Testis (tissue), 3 donors: ENCODE results near the gene TEX54. TPM values are rescaled to one million over a fixed set of nuclear protein-coding genes. Genes with fewer than 3 reads are reported as not detected.

Source experiments
- DNase-seq: peaks from one replicate; pipeline ENCODE4 v3.0.0-alpha.2; 2019
- H3K27ac ChIP-seq, 2 donors: fragments of 200-600 bp; sonication (generic); one replicate each; pipeline ENCODE4 v1.5.1; 2019
- H3K27me3 ChIP-seq: fragments of 200-600 bp; sonication (generic); one replicate; pipeline ENCODE4 v1.5.1; 2019
- H3K36me3 ChIP-seq: fragments of 200-600 bp; sonication (generic); one replicate; pipeline ENCODE4 v1.5.1; 2017; ENCODE audit warnings: low read depth; ENCODE audit errors: missing control alignments
- H3K4me1 ChIP-seq: fragments of 200-600 bp; sonication (generic); one replicate; pipeline ENCODE4 v1.5.1; 2019
- H3K4me3 ChIP-seq, 2 donors: fragments of 200-600 bp; sonication (generic); one replicate each; pipeline ENCODE4 v1.5.1; 2017 to 2019
- H3K9me3 ChIP-seq: fragments of 200-600 bp; sonication (generic); one replicate; pipeline ENCODE4 v1.5.1; 2017
- CTCF ChIP-seq, 3 experiments: fragments of 450-650 bp in 2 of 3; fragments of 200-600 bp in 1 of 3; sonication (generic) in 1 of 3; IDR thresholded peaks; one replicate each; pipeline ENCODE4 v1.5.1; 2016 to 2019; ENCODE audit warnings: antibody characterized with exemption in 3 of 3, mild to moderate bottlenecking in 2 of 3, moderate library complexity in 1 of 3
- POLR2A ChIP-seq: fragments of 450-650 bp; IDR thresholded peaks from one replicate; pipeline ENCODE4 v1.6.1; 2017; ENCODE audit warnings: antibody characterized with exemption, mild to moderate bottlenecking, moderate library complexity
- WGBS, 2 donors: methylation state at CpG; one replicate each; pipeline ENCODE4 v1.1.5; 2018; 5-methylcytosine and 5-hydroxymethylcytosine counted together
- intact Hi-C: fragments of 100-400 bp; cut with DNase I; formaldehyde crosslinking; loops from one replicate; pipeline ENCODE4 v1.15.1; 2023; ENCODE audit warnings: low total_unique reads
- polyA plus RNA-seq: library from polyadenylated mRNA; stranded (reverse); fragments of 350-450 nt; fragmentation: Illumina TruSeq; extraction: RNeasy Lipid Tissue Mini Kit (QIAGEN cat#74804); gene quantifications from one replicate; pipeline ENCODE4 v1.2.3, GENCODE V29; 2014; ENCODE audit warnings: low read depth, low replicate concordance; ENCODE audit not compliant: insufficient read depth
- total RNA-seq, 2 donors: library from RNA; depleted of rRNA; stranded (reverse); fragments of >200 nt; gene quantifications; one replicate each; pipeline ENCODE4 v1.2.3, GENCODE V29; 2016

Gene TEX54
- total and polyA plus RNA-seq, 3 donors from 2014 or later, result 18.4 to 40.7 (median 38.1) TPM

- H3K4me1 ChIP-seq, result peaks cover 23% of the 10 kb centered on the region
- H3K4me3 ChIP-seq, result peak overlapping the region; percentile 94 to 100
- intact Hi-C loops, result no loop called here
- WGBS, 2 donors, result 1% methylated on average over 13 to 16 of the region's 16 CpGs
- no peaks in the 10 kb centered on the region for H3K36me3 ChIP-seq
- no peak for TF ChIP-seq POLR2A
- no peak for TF ChIP-seq CTCF (IDR thresholded peaks at IDR 0.05)
- no peaks in the 10 kb centered on the region for H3K27me3 ChIP-seq
- H3K9me3 ChIP-seq, result no peaks in the 10 kb centered on the region
- DNase-seq, result peak; percentile 72
- H3K27ac ChIP-seq, result peak overlapping the region; percentile 95 to 97
Observed at GRCh38 chr11:62880231-62880802, 47.7 kb upstream of the TEX54 start.

- intact Hi-C loops, result no loop called here
- no peaks in the 10 kb centered on the region for H3K9me3 ChIP-seq
- TF ChIP-seq CTCF (IDR thresholded peaks at IDR 0.05) (no peak), POLR2A (no peak)
- H3K27ac ChIP-seq, result peak overlapping the region; percentile 95 to 97
- 39 to 42% methylated on average over 7 of the region's 7 CpGs for WGBS, 2 donors
- H3K4me3 ChIP-seq, result no peak overlapping the region
- H3K4me1 ChIP-seq, result peaks cover 23% of the 10 kb centered on the region
- no peaks in the 10 kb centered on the region for H3K36me3 ChIP-seq
- DNase-seq, result peak; percentile 53
- no peaks in the 10 kb centered on the region for H3K27me3 ChIP-seq
Observed at GRCh38 chr11:62879235-62879978, 46.8 kb upstream of the TEX54 start.

- 93 to 94% methylated on average over 6 of the region's 6 CpGs for WGBS, 2 donors
- Histone ChIP-seq H3K27ac (no peak overlapping the region), H3K36me3 (no peaks in the 10 kb centered on the region), H3K4me3 (no peak overlapping the region), H3K9me3 (no peaks in the 10 kb centered on the region), H3K27me3 (no peaks in the 10 kb centered on the region), H3K4me1 (peaks cover 11% of the 10 kb centered on the region)
- no peak for DNase-seq
- TF ChIP-seq CTCF (IDR thresholded peaks at IDR 0.05) (no peak), POLR2A (no peak)
- intact Hi-C loops, result no loop called here
Observed at GRCh38 chr11:62876712-62877111, 44.1 kb upstream of the TEX54 start.

GRCh38 chr11:62875698-62876478, 43.2 kb upstream of the TEX54 start:
- 70 to 90% methylated on average over 4 to 7 of the region's 7 CpGs for WGBS, 2 donors

More at GRCh38 chr11:62875698-62876478, 43.2 kb upstream of the TEX54 start:
- Histone ChIP-seq H3K9me3 (no peaks in the 10 kb centered on the region), H3K36me3 (no peaks in the 10 kb centered on the region), H3K4me1 (peaks cover 11% of the 10 kb centered on the region), H3K27me3 (no peaks in the 10 kb centered on the region), H3K27ac (no peak overlapping the region), H3K4me3 (no peak overlapping the region)
- DNase-seq, result no peak
- intact Hi-C loops, result no loop called here
- TF ChIP-seq POLR2A (no peak), CTCF (IDR thresholded peaks at IDR 0.05) (no peak)
